CD8-positive, alpha-beta memory T cell (primary cell): ENCODE measurements around the gene MRI1. TPM values are rescaled to one million over a fixed set of nuclear protein-coding genes. Genes with fewer than 3 reads are reported as not detected.
A peak's percentile ranks its signal among the peaks of the same experiment; 100 is the strongest.

ENCODE experiments used
- CTCF ChIA-PET: fragments of 350-600 bp; sonication (Branson Sonifier 250); formaldehyde crosslinking; loops from one replicate; lab custom pipeline; 2021; ENCODE audit warnings: antibody characterized with exemption; lab: Charles Lee
- POLR2A ChIA-PET: fragments of 350-600 bp; sonication (Branson Sonifier 250); formaldehyde crosslinking; loops from one replicate; lab custom pipeline; 2021; ENCODE audit warnings: antibody characterized with exemption; lab: Charles Lee
- DNase-seq, 5 donors: peaks; one replicate each; pipeline versions ENCODE4 v3.0.0 to v3.0.0-alpha.2; 2020 to 2022; ENCODE audit warnings: mixed read lengths in 1 of 5
- H3K27ac ChIP-seq: one replicate; pipeline ENCODE4 v1.7.0; 2013; ENCODE audit warnings: low read depth, mild to moderate bottlenecking, low read length, moderate library complexity
- H3K27me3 ChIP-seq: 2 replicates; pipeline ENCODE4 v1.7.0; 2013; ENCODE audit warnings: low read length, mild to moderate bottlenecking; ENCODE audit not compliant: insufficient read depth, poor library complexity, severe bottlenecking
- H3K36me3 ChIP-seq: 2 replicates; pipeline ENCODE4 v1.7.0; 2013; ENCODE audit warnings: mild to moderate bottlenecking, low read length, moderate library complexity; ENCODE audit not compliant: insufficient read depth
- H3K4me1 ChIP-seq: 2 replicates; pipeline ENCODE4 v1.7.0; 2013; ENCODE audit warnings: mild to moderate bottlenecking, low read length, moderate library complexity; ENCODE audit not compliant: insufficient read depth
- H3K4me3 ChIP-seq: 2 replicates; pipeline ENCODE4 v1.7.0; 2013; ENCODE audit warnings: mild to moderate bottlenecking, low read length
- H3K9me3 ChIP-seq: 2 replicates; pipeline ENCODE4 v1.7.0; 2013; ENCODE audit warnings: mild to moderate bottlenecking, low read length
- H3K27ac Mint-ChIP-seq, 8 donors: one replicate each; pipeline ENCODE4 v1.8.0; 2020 to 2021; ENCODE audit warnings: mixed read lengths in 8 of 8, mild to moderate bottlenecking in 6 of 8, inconsistent platforms in 3 of 8, moderate library complexity in 3 of 8
- H3K27me3 Mint-ChIP-seq, 2 donors: one replicate each; pipeline ENCODE4 v1.8.0; 2020 to 2021; ENCODE audit warnings: mixed read lengths in 2 of 2, mild to moderate bottlenecking in 1 of 2, moderate library complexity in 1 of 2
- H3K36me3 Mint-ChIP-seq, 3 donors: one replicate each; pipeline ENCODE4 v1.8.0; 2020 to 2021; ENCODE audit warnings: mixed read lengths in 3 of 3, inconsistent platforms in 1 of 3, mild to moderate bottlenecking in 1 of 3
- H3K4me1 Mint-ChIP-seq, 3 donors: one replicate each; pipeline ENCODE4 v1.8.0; 2020 to 2021; ENCODE audit warnings: mixed read lengths in 3 of 3, inconsistent platforms in 1 of 3, mild to moderate bottlenecking in 1 of 3
- H3K4me3 Mint-ChIP-seq, 7 donors: one replicate each; pipeline ENCODE4 v1.8.0; 2020 to 2021; ENCODE audit warnings: mixed read lengths in 7 of 7, mild to moderate bottlenecking in 6 of 7, moderate library complexity in 4 of 7, inconsistent platforms in 2 of 7
- H3K9me3 Mint-ChIP-seq, 5 donors: one replicate each; pipeline ENCODE4 v1.8.0; 2020 to 2022; ENCODE audit warnings: mixed read lengths in 5 of 5, mild to moderate bottlenecking in 3 of 5, moderate library complexity in 2 of 5, inconsistent platforms in 1 of 5
- polyA plus RNA-seq: library from polyadenylated mRNA; unstranded; fragments of 300-500 nt; fragmentation: Illumina TruSeq; gene quantifications from one replicate; pipeline ENCODE4 v1.2.3, GENCODE V29; 2021
- total RNA-seq, 2 experiments: library from RNA; stranded (reverse); gene quantifications; one replicate each; pipeline ENCODE4 v1.2.3, GENCODE V29; 2021

Gene MRI1
- total and polyA plus RNA-seq, 3 experiments from 2014 or later = 19.0 to 43.5 (median 42.4) TPM

DNA sequence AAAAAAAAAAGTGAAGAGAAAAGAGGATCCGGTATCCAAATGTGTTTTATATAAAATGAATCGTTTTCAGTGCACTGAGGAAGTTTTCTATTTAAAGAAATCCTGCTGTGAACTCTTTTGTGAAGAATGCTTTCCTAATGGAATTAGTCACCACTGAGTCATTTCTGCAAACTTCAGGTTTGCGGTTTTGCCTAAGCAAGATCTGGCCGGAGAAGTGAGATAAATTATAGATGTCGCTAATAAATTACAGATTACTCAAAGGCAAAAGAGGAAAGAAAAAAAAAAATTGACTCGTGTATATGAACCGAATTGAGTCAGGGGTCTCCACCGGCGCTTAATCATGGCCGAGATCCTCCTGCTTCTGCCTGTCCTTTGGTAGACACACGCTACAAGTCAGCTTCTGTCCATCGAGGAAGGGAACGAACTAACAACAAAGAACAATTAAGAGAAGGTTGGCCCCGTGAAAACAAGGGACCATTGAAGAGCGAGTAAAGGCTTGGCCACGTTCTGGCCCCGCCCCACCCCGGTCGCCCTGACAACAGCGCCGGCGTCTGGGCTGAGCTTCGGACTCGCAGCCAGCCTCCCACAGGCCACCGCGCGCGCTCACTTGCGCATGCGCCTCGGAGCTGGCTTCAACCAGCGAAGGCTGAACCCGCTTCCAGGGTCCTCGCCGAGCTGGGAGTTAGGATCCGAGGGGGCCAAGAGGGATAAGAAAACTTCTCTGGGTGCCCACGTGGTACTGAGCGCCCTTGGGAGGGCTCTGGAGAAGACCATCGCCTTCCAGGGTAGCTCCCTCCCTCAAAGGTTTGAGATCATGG is 33.0 kb upstream of the MRI1 start:
- peak overlapping the region; percentile 78 to 97 (median 94) for H3K27ac Mint-ChIP-seq
- Histone ChIP-seq H3K27ac (peak overlapping the region; percentile 69), H3K4me3 (peak overlapping the region; percentile 99), H3K4me1 (peaks cover 16% of the 10 kb centered on the region), H3K9me3 (no peaks in the 10 kb centered on the region), H3K36me3 (no peaks in the 10 kb centered on the region), H3K27me3 (no peaks in the 10 kb centered on the region)
- H3K4me3 Mint-ChIP-seq = peak overlapping the region; percentile 86 to 96 (median 89)
- ChIA-PET POLR2A (interaction anchor here (0.5 to 1.4 kb wide), 6 partner anchors 10 to 57 kb away, joined by 3 to 24 read pairs (median 5); a partner anchor contains a TSS), CTCF (interaction anchor here (0.8 to 1.9 kb wide), 5 partner anchors 9 to 343 kb away, joined by 3 to 5 read pairs (median 3); a partner anchor contains a TSS)
- peaks cover 0 to 1% of the 10 kb centered on the region in 2 donors for H3K27me3 Mint-ChIP-seq
- peak; percentile 90 to 96 (median 93) for DNase-seq
- no peaks in the 10 kb centered on the region for H3K9me3 Mint-ChIP-seq
- H3K36me3 Mint-ChIP-seq = peaks cover 0 to 4% (median 0%) of the 10 kb centered on the region in 3 donors
- peaks cover 10 to 24% (median 17%) of the 10 kb centered on the region in 3 donors for H3K4me1 Mint-ChIP-seq

DNA sequence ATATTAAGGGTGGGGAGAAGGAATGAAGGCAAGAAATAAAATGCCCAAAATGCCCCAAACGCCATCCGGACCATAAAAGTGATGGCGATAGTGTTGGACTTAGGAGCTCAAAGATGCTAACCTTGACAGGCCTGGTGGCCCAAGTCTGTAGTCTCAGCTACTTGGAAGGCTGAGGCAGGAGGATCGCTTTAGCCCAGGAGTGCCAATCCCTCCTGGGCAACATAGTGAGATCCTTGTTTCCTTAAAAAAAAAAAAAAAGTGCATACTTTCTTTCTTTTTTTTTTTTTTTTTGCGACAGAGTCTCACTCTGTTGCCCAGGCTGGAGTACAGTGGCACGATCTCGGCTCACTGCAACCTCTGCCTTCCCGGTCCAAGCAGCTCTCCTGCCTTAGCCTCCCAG is 32.0 kb upstream of the MRI1 start:
- Histone ChIP-seq H3K4me3 (no peak overlapping the region), H3K4me1 (peaks cover 16% of the 10 kb centered on the region), H3K27ac (peak overlapping the region; percentile 69), H3K27me3 (no peaks in the 10 kb centered on the region), H3K36me3 (no peaks in the 10 kb centered on the region), H3K9me3 (no peaks in the 10 kb centered on the region)
- Mint-ChIP-seq H3K9me3 (no peaks in the 10 kb centered on the region), H3K4me1 (peaks cover 10 to 24% (median 17%) of the 10 kb centered on the region in 3 donors), H3K27me3 (peaks cover 0 to 1% of the 10 kb centered on the region in 2 donors), H3K27ac (peak overlapping the region in 2 of 8 donors; percentile 17 to 66), H3K4me3 (peak overlapping the region; percentile 86 to 96 (median 89)), H3K36me3 (peaks cover 0 to 4% (median 0%) of the 10 kb centered on the region in 3 donors)
- ChIA-PET CTCF (interaction anchor here (0.8 to 1.9 kb wide), 3 partner anchors 8 to 342 kb away, joined by 3 to 4 read pairs (median 3); no protein-coding TSS in a partner anchor), POLR2A (interaction anchor here (0.6 to 1.4 kb wide), 3 partner anchors 16 to 1603 kb away, joined by 6 to 24 read pairs (median 8); a partner anchor contains a TSS)
- no peak for DNase-seq

DNA sequence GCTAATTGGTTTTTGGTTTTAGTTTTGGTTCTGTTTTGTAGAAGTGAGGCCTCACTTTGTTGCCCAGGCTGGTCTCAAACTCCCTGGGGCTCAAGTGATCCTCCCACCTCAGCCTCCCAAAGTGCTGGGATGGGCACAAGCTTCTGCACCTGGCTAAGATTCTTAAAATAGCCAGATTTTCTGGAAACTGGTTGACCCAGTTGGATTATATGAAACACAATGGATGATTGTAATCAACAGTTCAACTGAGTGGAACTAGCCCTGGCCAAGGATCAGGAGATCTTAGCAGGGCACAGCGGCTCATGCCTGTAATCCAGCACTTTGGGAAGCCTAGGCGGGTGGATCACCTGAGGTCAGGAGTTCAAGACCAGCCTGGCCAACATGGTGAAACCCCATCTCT is 29.6 kb upstream of the MRI1 start:
- ChIA-PET POLR2A (interaction anchor here (0.9 kb wide), 1 partner anchor 13 kb away, joined by 3 read pairs; a partner anchor contains a TSS), CTCF (no interaction called here)
- peaks cover 10 to 23% (median 17%) of the 10 kb centered on the region in 3 donors for H3K4me1 Mint-ChIP-seq
- DNase-seq = no peak
- no peak overlapping the region for H3K27ac Mint-ChIP-seq
- H3K4me3 ChIP-seq = no peak overlapping the region
- no peaks in the 10 kb centered on the region for H3K36me3 ChIP-seq
- no peaks in the 10 kb centered on the region for H3K9me3 Mint-ChIP-seq
- H3K27me3 Mint-ChIP-seq = peaks cover 0 to 1% of the 10 kb centered on the region in 2 donors
- H3K27ac ChIP-seq = no peak overlapping the region
- peaks cover 0 to 4% (median 0%) of the 10 kb centered on the region in 3 donors for H3K36me3 Mint-ChIP-seq
- peaks cover 16% of the 10 kb centered on the region for H3K4me1 ChIP-seq
- no peaks in the 10 kb centered on the region for H3K27me3 ChIP-seq
- H3K9me3 ChIP-seq = no peaks in the 10 kb centered on the region
- no peak overlapping the region for H3K4me3 Mint-ChIP-seq

DNA sequence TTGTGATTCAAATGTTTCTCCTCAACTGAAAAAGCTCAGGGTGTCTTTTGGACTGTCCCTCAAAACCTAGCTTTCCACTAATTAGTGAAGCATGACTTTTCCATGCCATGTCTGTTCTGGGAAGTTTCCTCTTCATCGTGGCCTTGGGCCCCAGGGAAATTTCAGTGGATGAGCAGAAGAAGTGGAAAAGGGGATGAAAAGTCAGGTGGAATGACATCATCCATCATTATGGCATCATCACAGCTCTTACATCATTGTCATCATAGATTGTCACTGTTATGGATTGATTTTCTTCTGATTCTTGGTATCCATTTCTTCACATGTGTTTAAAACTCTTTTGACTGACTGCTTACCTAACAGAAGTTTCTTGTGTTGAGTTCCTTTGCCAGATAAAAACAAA is 26.2 kb upstream of the MRI1 start:
- no peaks in the 10 kb centered on the region for H3K4me1 ChIP-seq
- DNase-seq = no peak
- CTCF ChIA-PET = interaction anchor here (1.1 kb wide), 1 partner anchor 10 kb away, joined by 4 read pairs; a partner anchor contains a TSS
- Mint-ChIP-seq H3K4me1 (no peaks in the 10 kb centered on the region), H3K36me3 (peaks cover 0 to 3% (median 3%) of the 10 kb centered on the region in 3 donors), H3K9me3 (no peaks in the 10 kb centered on the region), H3K4me3 (no peak overlapping the region), H3K27me3 (no peaks in the 10 kb centered on the region), H3K27ac (no peak overlapping the region)
- no peaks in the 10 kb centered on the region for H3K9me3 ChIP-seq
- POLR2A ChIA-PET = no interaction called here
- no peaks in the 10 kb centered on the region for H3K27me3 ChIP-seq
- H3K4me3 ChIP-seq = no peak overlapping the region
- H3K36me3 ChIP-seq = no peaks in the 10 kb centered on the region
- H3K27ac ChIP-seq = no peak overlapping the region

DNA sequence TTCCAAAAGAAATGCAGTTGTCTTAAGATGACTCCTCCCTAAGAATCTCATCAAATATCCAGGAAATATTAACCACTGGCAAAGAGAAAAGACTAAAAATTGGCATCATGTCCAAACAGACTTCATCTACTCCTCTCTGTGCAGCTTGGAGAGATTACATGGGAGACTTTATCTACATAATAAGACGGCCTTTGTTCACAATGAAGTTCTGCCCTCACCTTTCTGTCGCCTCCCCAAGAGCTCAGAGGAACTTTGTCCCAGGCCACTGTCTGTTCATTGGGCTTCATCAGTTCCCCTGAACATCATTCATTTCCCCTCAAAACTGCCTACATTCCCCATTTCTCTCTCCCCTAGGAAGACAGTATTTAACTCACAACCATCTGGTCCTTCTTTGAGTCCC is 22.4 kb upstream of the MRI1 start:
- no peaks in the 10 kb centered on the region for H3K27me3 Mint-ChIP-seq
- no peaks in the 10 kb centered on the region for H3K36me3 ChIP-seq
- peaks cover 0 to 3% (median 1%) of the 10 kb centered on the region in 3 donors for H3K36me3 Mint-ChIP-seq
- H3K4me1 ChIP-seq = no peaks in the 10 kb centered on the region
- DNase-seq = no peak
- ChIA-PET CTCF (no interaction called here), POLR2A (no interaction called here)
- H3K4me3 ChIP-seq = no peak overlapping the region
- H3K27ac Mint-ChIP-seq = no peak overlapping the region
- no peak overlapping the region for H3K27ac ChIP-seq
- H3K9me3 ChIP-seq = no peaks in the 10 kb centered on the region
- peaks cover under 1 to 1% (median 1%) of the 10 kb centered on the region in 3 donors for H3K4me1 Mint-ChIP-seq
- no peaks in the 10 kb centered on the region for H3K27me3 ChIP-seq
- peak overlapping the region in 1 of 7 donors; percentile 15 for H3K4me3 Mint-ChIP-seq
- no peaks in the 10 kb centered on the region for H3K9me3 Mint-ChIP-seq

DNA sequence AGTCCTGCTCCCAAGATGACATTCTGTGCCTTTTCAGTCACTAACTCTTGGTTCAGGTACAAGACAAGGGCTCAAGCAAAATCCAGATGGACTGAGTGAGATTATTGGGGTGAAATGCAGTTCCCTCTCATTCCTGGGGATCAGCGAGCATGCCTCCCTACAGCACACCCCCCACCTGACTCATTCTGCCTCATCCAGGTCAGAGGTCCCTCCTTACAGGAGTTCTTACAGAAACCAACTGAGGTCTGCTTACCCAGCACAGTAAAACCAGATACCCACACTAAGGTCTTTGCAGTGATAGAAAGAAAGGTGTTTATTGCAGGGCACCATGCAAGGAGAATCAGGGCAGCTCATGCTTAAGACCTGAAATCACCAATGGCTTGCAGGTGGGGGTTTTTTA is 21.6 kb upstream of the MRI1 start:
- POLR2A ChIA-PET = no interaction called here
- Histone ChIP-seq H3K9me3 (no peaks in the 10 kb centered on the region), H3K27me3 (no peaks in the 10 kb centered on the region), H3K4me1 (peaks cover 4% of the 10 kb centered on the region), H3K4me3 (no peak overlapping the region), H3K27ac (no peak overlapping the region), H3K36me3 (no peaks in the 10 kb centered on the region)
- H3K27me3 Mint-ChIP-seq = no peaks in the 10 kb centered on the region
- peaks cover 0 to 3% (median 2%) of the 10 kb centered on the region in 3 donors for H3K36me3 Mint-ChIP-seq
- peaks cover 6 to 8% (median 8%) of the 10 kb centered on the region in 3 donors for H3K4me1 Mint-ChIP-seq
- H3K9me3 Mint-ChIP-seq = no peaks in the 10 kb centered on the region
- DNase-seq = no peak
- H3K27ac Mint-ChIP-seq = no peak overlapping the region
- H3K4me3 Mint-ChIP-seq = peak overlapping the region in 1 of 7 donors; percentile 14
- CTCF ChIA-PET = no interaction called here

DNA sequence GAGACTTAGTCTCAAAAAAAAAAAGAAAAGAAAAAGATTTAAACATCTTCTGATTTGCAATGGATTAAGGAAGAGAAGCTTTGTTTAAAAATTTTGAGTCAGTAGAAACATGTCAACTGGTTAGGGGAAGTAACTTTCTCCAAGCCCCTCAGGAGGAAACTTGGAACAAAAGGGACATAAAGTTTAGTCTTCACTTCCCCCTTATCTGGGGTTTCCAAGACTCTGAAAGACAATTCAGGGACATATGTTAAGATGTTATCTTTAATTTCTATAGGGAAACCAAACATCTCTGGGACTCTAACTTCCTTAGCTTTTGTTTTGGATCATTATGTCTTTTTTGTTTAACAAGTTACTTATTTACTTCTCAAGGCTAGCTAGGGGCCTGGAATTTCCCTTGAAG is 20.1 kb upstream of the MRI1 start:
- Mint-ChIP-seq H3K9me3 (no peaks in the 10 kb centered on the region), H3K36me3 (peaks cover 0 to 6% (median 3%) of the 10 kb centered on the region in 3 donors), H3K4me1 (peaks cover 16 to 20% (median 18%) of the 10 kb centered on the region in 3 donors), H3K4me3 (no peak overlapping the region), H3K27me3 (no peaks in the 10 kb centered on the region), H3K27ac (peak overlapping the region in 1 of 8 donors; percentile 17)
- H3K36me3 ChIP-seq = no peaks in the 10 kb centered on the region
- ChIA-PET CTCF (no interaction called here), POLR2A (no interaction called here)
- no peak for DNase-seq
- no peaks in the 10 kb centered on the region for H3K27me3 ChIP-seq
- H3K4me3 ChIP-seq = no peak overlapping the region
- no peaks in the 10 kb centered on the region for H3K9me3 ChIP-seq
- peaks cover 13% of the 10 kb centered on the region for H3K4me1 ChIP-seq
- H3K27ac ChIP-seq = no peak overlapping the region

DNA sequence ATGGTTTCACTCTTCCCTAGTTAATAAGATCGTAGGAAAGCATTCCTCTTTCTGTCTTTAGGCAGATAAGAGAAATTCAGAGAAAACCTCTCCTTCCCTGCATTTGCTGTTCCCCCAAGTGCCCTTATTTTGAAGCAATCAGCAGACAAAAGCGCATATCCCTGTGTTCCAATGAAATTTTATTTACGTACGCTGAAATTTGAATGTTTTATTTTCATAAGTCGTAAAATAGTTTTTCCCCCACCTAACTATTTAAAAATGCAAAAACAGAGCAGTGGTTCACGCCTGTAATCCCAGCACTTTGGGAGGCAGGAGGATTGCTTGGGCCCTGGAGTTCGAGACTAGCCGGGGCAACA is 17.2 kb upstream of the MRI1 start:
- H3K36me3 Mint-ChIP-seq = peaks cover 0 to 17% (median 0%) of the 10 kb centered on the region in 3 donors
- no peak for DNase-seq

More for the DNA sequence above, 17.2 kb upstream of the MRI1 start:
- Mint-ChIP-seq H3K27ac (peak overlapping the region; percentile 9 to 96 (median 89)), H3K27me3 (no peaks in the 10 kb centered on the region), H3K4me3 (peak overlapping the region; percentile 84 to 96 (median 89)), H3K9me3 (no peaks in the 10 kb centered on the region), H3K4me1 (peaks cover 22 to 38% (median 33%) of the 10 kb centered on the region in 3 donors)
- Histone ChIP-seq H3K36me3 (no peaks in the 10 kb centered on the region), H3K27ac (peak overlapping the region; percentile 89), H3K9me3 (no peaks in the 10 kb centered on the region), H3K27me3 (no peaks in the 10 kb centered on the region), H3K4me3 (peak overlapping the region; percentile 70), H3K4me1 (peaks cover 20% of the 10 kb centered on the region)
- ChIA-PET CTCF (interaction anchor here (1.3 to 2.2 kb wide), 4 partner anchors 9 to 116 kb away, joined by 4 to 14 read pairs (median 5); no protein-coding TSS in a partner anchor), POLR2A (interaction anchor here (0.8 to 1.9 kb wide), 7 partner anchors 12 to 115 kb away, joined by 3 to 24 read pairs (median 5); partner anchors contain the start of genes C19orf53 and MRI1)
